KG1 (cell line): ENCODE results near the gene PPP2R5B.

Experiments used
- DNase-seq: peaks from one replicate; lab custom pipeline; 2025; lab: John Stamatoyannopoulos, UW

Gene PPP2R5B

DNA sequence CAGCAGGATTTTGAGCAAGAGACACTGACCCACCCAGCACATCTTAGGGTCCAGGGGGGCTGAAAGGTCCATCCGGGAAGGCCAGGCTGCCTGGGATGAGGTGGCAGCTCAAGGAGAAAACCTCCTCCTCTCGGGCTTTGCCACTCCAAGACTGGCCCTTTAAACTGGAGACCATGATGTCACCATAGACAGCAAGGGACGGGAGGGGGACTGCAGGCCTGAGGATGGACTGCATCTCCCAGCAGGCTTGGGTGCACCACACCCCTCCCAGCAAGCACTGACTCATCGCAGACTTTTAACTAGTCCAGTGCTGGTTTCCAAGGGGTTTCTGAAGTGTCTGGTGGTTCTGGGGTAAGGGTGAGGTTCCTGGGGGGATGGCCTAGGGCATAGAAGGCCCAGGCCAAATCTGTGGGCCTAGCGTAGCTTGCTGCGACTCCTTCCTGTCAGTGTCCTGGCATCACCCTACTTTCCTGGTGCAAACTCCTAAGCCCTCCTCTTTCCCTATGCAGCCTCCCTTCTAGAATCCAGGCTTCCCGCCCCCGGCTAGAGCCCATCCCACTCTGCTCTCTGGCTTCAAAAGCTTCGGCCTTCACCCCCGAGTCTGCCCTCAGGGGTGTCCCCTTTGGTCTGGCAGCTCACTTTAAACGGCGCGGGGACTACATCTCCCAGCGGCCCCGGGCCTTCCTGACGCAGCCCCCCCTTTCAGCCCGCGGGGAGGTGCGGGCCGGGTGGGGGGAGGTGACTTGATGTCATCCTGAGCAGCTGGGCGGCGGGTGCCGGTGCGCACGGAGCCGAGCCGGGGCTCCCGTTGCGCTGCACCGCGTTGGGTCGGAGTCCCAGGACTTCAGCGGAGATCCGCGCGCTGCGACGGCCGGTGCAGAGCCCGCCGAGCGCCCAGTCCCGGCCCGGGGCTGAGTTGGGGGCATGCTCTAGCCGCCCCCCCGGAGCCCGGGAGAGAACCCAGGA lies at the start of gene PPP2R5B:
PPP2R5B (plus strand) TSS at position 746 of the 966 bp plus-strand sequence. CDS start 1,046 bp downstream, outside the sequence.
- DNase-seq = peak; percentile 81

DNA sequence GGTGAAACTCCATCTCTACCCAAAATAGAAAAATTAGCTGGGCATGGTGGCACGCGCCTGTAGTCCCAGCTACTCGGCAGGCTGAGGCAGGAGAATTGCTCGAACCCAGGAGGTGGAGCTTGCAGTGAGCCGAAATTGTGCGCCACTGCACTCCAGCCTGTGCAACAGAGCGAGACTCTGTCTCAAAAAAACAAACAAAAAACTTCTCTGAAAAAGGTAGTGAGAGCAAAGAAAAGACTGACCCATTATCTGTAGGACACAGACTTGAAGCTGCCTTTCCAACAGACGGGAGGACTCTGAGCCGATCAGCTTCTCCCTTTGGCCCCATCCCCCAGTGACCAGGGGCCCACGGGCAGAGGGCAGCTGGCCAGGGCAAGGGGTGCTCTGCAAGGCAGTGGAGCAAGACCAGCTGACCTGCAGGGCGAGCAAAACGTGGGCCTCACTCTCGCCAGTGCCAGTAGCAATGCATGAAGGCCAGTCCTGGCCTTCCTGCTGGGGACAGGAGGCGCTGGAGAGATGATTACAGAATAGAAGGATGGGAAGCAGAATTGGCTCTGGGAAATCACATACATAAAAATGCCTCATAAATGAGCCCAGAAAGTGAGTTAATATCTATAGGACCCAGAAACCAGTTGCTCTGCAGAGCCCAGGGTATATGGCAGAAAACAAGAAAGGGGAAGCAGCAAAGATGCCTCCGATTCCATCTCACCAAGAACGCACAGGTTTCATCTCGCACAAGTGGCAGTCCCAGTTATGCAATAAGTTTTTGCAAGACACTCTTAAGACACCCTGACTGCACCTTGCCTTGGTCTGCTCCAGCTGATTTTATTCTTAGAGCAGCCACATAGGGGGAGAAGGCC lies 48.9 kb upstream of the PPP2R5B start:
- DNase-seq = no peak

DNA sequence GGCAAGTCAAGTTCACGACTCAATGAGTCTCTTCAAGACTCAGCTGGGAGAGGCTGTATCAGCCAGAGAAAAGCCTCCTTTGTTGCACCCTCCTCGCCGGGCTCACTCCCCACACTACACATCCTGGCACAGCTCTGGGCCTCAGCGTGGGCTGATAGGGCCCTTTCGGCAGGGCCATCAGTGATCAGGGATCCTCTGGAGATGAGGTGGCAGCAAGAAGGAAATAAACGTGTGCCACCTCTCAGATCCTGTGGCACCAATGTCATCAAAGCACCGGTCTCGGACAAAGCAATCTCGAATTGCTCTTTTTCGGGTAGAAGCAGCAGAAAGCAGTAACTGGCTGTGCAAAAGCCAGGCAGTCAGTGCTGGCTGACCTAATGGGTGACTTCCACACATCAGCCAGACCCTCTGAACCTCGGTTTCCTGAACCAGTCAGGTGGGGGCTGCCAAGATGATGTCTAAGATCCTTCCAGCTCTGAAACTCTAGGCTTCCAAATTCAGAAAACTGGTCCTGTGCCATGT lies 48.2 kb upstream of the PPP2R5B start:
- no peak for DNase-seq

DNA sequence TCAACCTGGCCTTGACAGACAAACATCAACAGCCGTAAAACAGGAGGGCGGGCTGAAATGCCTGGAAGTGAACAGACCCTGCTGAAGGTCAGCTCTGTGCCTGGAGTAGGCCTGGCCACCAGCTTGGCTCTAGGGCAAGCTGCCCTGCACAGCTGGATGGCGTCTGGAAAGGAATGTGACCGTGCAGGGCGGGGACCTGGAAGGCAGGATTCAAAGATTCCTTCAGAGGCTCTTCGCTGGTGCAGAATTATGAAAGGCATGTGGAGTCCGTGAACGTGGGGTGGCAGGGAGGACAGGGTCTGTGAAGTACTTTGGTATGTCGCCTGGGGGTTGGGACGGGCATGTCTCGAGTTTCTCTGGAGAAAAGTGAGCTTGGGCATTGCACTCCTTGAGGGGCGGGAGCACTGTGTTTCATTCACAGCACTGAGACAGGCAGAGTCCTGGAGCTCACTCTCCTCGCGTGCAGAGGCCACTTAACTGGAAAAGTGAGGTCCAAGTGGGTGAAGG lies 47.6 kb upstream of the PPP2R5B start:
- no peak for DNase-seq

DNA sequence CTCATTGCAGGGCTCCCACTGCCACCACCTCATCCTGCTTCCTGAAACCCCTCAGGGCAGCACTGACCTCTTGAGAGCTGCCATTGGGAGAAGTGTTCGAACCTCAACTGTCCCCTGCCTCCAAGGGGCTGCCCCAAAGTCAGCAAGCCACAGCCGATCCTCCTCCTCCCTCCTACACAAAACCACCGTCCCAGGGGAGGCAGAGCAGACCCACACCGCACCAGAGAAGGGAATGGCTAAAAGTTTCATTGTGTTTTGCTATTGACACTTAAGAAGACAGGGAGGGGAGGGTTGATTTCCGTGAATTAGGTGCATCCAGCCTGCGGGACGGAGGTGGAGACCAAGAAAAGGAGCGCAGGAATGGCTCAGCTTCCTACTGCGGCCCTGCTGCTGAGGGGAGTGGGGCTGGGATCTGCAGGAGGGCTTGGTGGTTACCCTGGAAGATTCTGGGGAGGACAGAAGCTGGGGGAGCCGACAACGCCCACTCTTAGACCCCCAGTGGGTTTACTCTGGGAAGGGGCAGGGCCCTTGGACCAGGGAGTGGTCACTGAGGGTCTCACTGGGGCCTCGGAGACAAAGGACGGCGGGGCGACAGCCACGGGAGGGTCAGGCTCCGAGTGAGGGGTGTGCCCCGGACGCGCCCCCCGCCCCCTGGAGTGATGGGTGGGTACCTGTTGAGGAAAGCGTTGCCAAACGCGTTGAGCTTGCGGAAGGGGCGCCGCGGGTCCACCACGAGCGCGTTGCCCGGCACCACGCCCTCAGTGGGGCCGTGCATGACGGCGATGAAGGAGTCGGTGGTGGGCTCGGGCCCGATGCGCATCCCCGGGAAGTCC lies 46.9 kb upstream of the PPP2R5B start:
- DNase-seq = no peak

DNA sequence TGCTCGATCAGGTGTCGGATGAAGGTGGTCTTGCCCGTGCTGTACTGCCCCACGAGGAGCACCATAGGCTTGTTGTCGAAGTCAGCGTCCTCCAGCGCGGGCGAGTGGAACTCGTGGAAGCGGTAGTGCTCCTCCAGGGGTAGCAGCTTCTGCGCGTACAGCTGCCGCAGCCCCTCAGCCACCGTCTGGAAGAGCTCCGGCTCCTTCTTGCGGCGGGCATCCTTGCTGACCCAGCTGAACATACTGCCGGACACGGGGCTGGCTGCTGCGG lies 46.3 kb upstream of the PPP2R5B start:
- DNase-seq = no peak

DNA sequence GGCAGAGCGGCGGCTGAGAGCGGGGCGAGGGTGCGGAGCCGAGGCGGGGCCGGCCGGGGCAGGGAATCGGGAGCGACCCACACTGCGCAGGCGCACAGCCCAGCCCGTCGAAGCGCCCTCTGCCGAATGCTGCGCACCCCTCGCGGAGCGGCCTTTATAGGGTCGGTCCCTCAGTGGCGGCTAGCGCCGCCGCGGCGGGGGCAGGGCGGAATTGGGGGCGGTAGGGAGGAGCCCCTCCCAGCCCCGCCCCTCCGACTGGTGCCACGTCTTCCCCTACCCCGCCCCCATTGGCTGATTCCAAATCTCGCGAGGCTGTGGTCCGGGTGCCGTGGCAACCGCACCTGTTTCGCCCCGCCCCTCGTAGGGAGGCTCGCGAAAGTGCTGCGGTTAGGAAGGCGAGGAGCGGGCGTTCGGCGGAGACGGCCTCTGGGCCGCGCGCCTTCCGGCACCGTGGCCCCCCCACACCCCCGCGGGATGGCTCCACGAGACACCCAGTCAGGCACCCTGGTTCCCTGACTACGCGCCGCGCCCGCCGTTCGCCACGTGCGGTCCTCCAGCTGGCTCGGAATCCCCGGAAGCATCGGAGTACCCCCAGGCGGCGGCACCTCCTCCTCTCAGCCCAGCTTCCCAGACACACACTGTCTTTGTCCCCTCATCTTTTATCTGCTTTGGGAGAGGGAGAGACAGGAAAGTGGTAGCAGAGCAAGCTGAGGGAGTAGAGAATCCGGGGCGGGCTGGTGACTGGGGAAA lies 45.8 kb upstream of the PPP2R5B start, which contains the start of gene EHD1:
EHD1 (minus strand) TSS at position 128 of the 750 bp plus-strand sequence. CDS start 157 bp downstream, outside the sequence.
- DNase-seq = peak; percentile 100

DNA sequence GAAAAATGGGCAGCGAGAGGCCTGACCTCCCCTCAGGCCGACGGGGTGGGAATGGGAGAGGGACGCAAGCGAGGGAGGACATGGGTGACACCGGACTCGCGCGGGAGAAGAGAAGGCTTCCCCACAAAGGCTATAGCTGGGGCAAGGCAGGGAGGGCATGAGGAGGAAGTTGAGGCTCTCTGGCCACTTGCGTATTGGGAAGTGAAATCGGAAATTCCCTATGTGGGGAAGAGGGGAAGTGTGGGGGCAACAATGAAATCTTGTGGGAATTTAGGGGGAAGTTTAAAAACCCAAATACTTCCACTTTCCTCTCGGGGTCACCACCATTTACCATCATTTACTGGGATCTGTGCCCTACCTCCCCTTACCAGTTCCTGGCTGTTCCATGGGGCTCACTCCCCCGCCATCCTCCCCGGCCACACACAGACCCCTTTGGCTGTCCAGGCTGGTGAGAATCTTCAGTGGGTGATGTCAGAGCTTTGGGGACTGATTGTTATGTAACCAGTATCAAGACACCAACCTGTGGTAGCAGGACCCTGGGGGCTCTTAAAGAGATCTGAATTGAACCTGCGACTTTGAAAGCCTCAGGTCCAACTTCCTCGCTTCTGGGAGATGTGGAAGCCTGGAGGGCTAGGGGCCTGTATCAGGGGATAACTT lies 45.1 kb upstream of the PPP2R5B start:
- DNase-seq = peak; percentile 50

DNA sequence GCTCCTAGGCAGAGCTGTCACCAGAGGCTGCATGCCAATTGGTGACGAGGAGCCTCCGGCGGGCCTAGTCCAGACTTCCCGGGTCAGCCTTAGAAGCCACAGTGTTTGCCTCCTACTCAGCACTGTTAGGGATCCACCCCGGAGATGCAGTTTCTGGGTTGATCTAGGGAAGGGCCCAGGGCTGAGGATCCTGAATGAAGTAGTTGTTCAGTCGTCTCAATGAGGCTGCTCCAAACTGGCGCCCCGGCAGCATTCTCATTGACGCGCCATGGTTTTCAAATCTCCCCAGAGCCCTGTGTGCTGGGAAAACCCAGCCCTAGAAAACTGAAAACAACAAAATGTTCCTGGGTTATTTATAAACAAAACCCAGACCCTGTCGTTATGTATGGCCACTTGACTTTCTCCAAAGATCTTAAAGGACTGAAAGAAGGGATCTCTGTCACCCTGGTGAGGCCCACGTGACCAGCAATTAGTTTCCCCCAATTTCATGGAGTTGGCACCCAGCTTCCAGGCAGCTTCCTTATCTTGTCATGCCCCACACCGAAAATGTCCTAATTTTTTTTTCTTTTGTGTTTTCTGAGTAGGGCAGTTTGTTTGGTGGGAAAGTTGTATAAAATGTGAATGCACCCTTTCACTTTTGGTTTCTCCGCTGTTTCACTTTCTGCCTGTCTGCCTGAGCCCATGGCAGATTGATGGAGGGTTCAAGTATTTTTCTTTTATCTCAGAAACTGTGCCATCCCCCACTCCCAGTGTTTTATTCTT lies 44.1 kb upstream of the PPP2R5B start:
- no peak for DNase-seq

DNA sequence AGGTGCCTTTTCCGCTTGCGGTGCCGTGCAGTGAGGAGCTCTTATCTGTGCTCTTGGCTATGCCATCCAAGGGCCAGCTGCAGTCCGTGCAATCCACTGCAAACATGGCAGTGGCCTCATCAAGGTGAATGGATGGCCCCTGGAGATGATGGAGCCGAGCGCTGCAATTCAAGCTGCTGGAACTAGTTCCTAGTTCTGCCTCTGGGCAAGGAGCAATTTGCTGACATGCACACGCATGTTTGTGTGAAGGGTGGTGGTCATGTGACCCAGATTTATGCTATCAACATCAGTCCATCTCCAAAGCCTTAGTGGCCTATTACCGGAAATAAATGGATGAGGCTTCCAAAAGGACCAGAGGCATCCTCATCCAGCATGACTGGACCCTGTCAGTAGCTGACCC lies 43.0 kb upstream of the PPP2R5B start:
- no peak for DNase-seq

DNA sequence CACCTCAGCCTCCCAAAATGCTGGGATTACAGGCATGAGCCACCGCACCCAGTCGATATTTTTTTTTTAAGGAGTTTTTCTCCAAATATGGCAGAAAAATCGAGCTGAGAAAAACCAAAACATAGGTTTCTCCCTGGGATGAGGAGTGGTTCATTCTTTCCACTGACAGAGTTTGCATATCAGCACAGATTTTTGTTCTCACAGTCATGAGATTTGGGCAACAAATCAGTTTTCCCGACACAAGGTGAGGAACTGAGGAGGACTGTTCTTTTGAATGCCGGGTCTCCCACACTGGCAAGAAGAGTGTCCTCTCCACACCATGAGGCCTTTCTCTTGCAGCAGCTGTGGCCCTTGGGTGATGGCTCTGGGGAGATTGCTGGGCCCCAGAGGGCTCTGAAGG lies 42.2 kb upstream of the PPP2R5B start:
- DNase-seq = no peak

DNA sequence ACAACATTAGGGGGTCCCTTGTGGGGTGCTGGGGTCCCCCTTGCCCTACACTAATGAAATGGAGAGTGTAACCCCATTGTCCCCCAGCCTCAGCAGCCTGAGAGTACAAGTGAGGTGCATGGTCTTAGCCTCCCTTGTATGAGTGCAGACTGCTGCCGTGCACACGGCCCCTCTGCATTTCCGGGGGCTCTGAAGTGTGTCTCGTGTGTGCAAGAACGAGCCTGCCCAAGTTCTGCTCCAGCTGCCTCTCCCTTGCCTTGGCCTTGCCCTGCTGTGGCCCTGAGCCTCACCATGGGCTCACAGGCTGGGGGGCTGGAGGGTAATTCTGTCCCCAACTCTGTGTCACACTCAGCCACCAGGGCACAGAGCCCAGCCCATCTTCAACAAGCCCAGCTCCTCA lies 40.9 kb upstream of the PPP2R5B start:
- DNase-seq = no peak

DNA sequence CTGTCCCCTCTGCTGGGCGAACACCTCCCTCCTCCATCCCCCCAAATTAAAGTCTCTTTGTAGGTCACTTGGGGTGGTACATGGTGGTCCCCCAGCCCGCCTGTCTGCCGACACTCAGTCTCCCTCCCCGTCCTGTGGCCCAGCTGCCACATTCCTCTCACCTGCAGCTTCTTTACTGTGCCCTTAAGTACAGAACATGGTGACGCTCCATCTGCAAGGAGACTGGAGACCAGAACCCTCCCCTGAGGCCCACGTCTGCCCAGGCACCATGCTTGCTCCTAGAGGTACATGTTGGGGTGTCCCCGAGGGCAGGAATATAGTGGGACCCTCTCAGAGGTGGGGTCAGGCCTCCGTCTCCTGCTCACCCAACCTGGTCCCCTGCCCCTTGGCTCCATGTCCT lies 40.5 kb upstream of the PPP2R5B start:
- no peak for DNase-seq

DNA sequence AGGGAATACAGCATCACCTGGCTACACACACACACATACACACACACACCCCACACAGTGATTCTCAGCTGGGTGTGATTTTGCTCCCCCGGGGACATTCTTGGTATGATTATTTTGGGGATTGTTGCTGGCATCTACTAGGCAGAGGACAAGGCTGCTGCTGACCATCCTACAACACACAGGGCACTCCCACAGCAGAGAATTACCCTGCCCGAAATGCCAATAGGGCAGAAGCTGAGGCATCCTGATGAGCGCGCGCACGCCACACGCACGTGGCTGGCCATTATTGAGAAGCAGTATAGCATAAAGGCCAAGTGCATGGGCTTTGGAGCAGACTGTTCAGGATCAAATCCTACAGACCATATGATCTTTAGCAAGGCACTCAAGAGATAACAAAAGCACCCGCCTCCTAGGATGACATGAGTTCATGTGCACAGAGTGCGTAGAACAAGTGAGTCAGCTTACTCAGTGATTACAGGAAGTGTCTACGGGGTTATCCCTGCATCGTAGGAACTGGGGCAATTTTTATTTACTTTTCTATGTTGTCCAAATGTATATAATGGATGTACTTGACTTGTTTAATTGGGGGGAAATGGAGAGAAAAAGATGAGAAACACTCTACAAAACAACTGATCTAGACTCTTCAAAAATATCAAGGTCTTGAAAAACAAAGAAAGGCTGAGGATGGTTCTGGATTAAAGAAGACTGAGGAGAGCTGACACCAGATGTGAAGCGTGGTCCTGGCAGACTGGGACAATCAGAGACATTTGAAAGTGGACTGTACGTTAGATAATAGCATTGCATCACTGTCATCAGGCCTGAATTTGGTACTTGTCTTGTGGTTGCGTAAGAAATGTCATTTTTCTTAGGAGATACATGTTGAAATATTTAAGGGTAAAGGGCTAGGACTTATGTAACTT lies 38.9 kb upstream of the PPP2R5B start:
- no peak for DNase-seq

DNA sequence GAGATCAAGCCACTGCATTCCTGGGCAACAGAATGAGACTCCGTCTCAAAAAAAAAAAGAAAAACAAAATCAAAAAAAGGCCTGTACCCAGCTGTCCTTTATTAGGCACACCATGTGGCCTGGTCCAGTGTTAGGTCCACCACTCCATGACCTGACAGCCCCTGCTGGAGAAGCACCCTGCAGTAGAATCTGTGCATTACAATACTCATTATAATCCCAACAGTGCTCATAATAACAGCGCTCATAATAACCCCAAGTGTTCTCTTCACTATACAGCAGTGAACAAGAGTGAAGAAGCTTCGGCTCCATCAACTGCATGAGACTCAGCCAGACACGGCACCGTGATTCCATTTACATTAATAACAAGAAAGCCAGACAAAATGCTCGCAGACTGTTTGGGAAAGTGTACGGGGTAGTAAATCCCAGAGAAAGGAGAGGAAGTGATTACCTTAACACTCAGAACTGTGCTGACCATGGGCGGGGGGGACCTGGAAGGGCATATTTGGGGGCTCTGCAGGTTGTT lies 37.2 kb upstream of the PPP2R5B start:
- DNase-seq = no peak

DNA sequence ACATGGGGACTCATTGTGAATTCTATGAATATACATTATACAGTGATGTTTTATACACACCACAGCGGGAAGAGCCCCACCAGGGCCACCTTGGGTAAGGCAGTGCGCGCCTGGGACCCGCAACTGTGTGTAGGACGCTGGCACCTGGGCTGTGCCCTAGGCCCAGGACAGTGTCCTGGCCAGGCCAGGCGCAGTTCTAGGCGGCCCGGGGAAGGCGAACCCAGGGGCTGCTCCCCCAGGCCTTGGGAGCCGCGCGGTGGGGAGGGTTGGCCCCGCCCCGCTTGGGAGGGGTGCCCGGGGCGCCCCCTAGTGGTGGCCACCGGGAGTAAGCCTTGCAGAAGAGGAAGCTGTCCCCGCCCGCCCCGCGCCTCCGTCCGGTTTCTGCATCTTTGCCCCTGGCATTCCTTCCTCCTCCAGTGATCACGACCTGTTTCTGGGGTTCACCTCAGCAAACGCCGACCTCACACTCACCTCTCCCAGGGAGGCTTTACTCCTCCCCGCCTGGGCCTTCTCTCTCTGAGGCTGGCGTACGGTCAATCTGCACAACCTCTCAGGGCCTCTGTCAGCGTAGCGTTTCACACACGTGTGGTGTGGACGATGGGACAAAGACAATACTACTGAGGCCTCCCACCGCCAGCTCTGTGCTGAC lies 36.6 kb upstream of the PPP2R5B start:
- peak; percentile 81 for DNase-seq

DNA sequence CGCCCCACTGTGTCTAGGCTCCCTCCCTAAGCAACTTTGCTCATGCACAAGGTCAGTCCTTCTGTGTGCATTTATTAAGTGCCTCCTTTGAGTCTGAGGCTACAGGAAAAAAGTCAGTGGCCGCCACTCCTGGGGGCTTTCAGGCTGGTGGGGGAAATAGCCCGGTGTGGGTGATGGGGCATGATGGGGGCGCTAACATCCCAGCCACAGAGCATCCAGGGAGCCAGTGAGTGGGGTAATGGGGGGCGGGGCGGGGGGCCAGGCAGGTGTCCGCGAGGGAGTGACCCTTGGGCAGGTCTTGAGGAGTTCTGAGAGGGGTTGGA lies 36.1 kb upstream of the PPP2R5B start:
- DNase-seq = no peak
